Measurements from ENCODE around the gene ITFG1. TPM values are rescaled to one million over a fixed set of nuclear protein-coding genes. Genes with fewer than 3 reads are reported as not detected.

The ITFG1 gene
- total RNA-seq, 2 experiments from 2014 or later: 33.7 to 37.9 TPM

DNA sequence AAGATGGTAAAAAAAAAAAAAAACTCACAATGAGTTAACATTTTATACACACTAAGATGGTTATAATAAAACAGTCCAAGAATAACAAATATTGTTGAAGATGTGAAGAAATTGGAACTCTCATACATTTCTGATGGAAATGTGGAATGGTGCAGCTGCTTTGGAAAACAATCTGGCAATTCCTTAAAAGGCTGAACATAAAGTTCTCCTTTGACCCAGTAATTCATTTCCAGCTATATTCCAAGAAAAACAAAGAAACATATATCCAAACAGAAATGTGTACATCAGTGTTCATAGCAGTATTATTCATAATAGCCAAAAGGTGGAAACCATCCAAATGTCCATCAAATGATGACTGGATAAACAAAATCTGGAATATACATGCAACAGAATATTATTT, 219.8 kb downstream of the ITFG1 start:
- no peaks in the 10 kb centered on the region for H3K9me2 ChIP-seq (ENCODE audit: insufficient read depth, low read length)
- H3K36me3 ChIP-seq (ENCODE audit: insufficient read depth, low read length): no peaks in the 10 kb centered on the region
- no peak overlapping the region for H2AFZ ChIP-seq (ENCODE audit: low read length)
- no peak overlapping the region for H3K27ac ChIP-seq (ENCODE audit: low read depth, low read length, poor library complexity, severe bottlenecking)
- CTCF ChIA-PET (ENCODE audit: unreplicated experiment): no interaction called here
- intact Hi-C loops (cut with micrococcal nuclease; ENCODE audit: unreplicated experiment): no loop called here
- no peaks in the 10 kb centered on the region for H3K9me3 ChIP-seq (ENCODE audit: low read length)
- POLR2A ChIA-PET: interaction anchor here (0.6 to 0.7 kb wide), 2 partner anchors 79 to 699 kb away, joined by 3 read pairs; no protein-coding TSS in a partner anchor
- BruUV-seq (replicated peaks): no TSS peak
- H3K4me1 ChIP-seq (ENCODE audit: insufficient read depth, low read length, poor library complexity, severe bottlenecking): no peaks in the 10 kb centered on the region
- no peak overlapping the region for H3K4me3 ChIP-seq (ENCODE audit: low read depth, low read length, poor library complexity, severe bottlenecking)
- no peaks in the 10 kb centered on the region for H3K79me2 ChIP-seq (ENCODE audit: insufficient read depth, low read depth, low read length)
- H3K4me2 ChIP-seq (ENCODE audit: low read length): no peak overlapping the region
- no peaks in the 10 kb centered on the region for H4K20me1 ChIP-seq (ENCODE audit: insufficient read depth, low read length)
- no peak for TF ChIP-seq EZH2phosphoT487 (IDR thresholded peaks at IDR 0.05; ENCODE audit: borderline replicate concordance, low read depth, low read length)
- TF ChIP-seq, protein P1, sequence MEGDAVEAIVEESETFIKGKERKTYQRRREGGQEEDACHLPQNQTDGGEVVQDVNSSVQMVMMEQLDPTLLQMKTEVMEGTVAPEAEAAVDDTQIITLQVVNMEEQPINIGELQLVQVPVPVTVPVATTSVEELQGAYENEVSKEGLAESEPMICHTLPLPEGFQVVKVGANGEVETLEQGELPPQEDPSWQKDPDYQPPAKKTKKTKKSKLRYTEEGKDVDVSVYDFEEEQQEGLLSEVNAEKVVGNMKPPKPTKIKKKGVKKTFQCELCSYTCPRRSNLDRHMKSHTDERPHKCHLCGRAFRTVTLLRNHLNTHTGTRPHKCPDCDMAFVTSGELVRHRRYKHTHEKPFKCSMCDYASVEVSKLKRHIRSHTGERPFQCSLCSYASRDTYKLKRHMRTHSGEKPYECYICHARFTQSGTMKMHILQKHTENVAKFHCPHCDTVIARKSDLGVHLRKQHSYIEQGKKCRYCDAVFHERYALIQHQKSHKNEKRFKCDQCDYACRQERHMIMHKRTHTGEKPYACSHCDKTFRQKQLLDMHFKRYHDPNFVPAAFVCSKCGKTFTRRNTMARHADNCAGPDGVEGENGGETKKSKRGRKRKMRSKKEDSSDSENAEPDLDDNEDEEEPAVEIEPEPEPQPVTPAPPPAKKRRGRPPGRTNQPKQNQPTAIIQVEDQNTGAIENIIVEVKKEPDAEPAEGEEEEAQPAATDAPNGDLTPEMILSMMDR (conservative IDR thresholded peaks at IDR 0.05; ENCODE audit: low read length): no peak
- DNase-seq (ENCODE audit: low spot score): no peak

DNA sequence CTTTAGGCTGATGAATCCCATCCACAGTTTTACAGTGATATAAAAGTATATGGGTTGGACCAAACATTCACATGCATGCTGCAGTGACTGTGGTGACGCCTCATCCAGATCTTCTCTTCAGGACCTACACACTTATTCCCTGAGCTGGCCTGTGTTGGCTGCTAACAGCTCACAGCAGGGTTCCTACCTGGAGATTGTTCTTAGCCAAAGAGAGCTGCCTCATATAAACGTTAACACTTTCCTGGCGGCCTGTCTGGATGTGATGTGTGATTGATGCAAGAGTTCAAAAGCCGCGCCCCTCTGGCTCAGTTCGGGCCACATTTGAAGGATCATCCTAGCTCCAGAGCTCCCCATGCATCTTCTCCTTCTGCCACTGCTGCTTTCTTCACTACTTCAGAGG, 224.1 kb downstream of the ITFG1 start:
- BruUV-seq (replicated peaks): no TSS peak
- H3K4me2 ChIP-seq (ENCODE audit: low read length): no peak overlapping the region
- intact Hi-C loops (cut with micrococcal nuclease; ENCODE audit: unreplicated experiment): no loop called here

DNA sequence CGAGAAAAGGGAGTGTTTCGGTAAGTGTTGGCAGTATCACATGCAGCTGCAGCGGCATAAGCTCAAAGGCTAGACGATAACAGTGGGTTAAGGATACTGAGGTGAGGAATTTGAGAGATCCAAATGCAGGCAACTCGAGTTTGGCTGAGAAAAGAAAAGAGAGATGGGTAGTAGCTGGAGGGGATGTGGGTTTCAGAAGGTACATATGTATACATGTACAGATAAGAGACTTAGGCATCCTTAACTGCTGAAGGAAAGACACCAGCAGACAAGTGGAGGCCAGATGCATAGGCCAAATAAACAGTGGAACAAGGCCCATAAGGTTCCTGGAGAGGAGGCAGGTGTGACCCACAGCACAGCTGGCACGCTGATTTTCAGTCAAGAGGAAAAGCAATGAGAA, 230.6 kb downstream of the ITFG1 start:
- no TSS peak for BruUV-seq (replicated peaks)
- ChIA-PET CTCF (ENCODE audit: unreplicated experiment) (no interaction called here), POLR2A (no interaction called here)
- no peak overlapping the region for H3K27ac ChIP-seq (ENCODE audit: low read depth, low read length, poor library complexity, severe bottlenecking)
- no peak overlapping the region for H3K4me2 ChIP-seq (ENCODE audit: low read length)
- H3K9me2 ChIP-seq (ENCODE audit: insufficient read depth, low read length): no peaks in the 10 kb centered on the region
- H3K79me2 ChIP-seq (ENCODE audit: insufficient read depth, low read depth, low read length): no peaks in the 10 kb centered on the region
- TF ChIP-seq, protein P1 (conservative IDR thresholded peaks at IDR 0.05; ENCODE audit: low read length): no peak
- no peak for TF ChIP-seq EZH2phosphoT487 (IDR thresholded peaks at IDR 0.05; ENCODE audit: borderline replicate concordance, low read depth, low read length)
- H3K9me3 ChIP-seq (ENCODE audit: low read length): no peaks in the 10 kb centered on the region
- intact Hi-C loops (cut with micrococcal nuclease; ENCODE audit: unreplicated experiment): no loop called here
- H2AFZ ChIP-seq (ENCODE audit: low read length): no peak overlapping the region
- no peaks in the 10 kb centered on the region for H3K36me3 ChIP-seq (ENCODE audit: insufficient read depth, low read length)
- no peaks in the 10 kb centered on the region for H3K4me1 ChIP-seq (ENCODE audit: insufficient read depth, low read length, poor library complexity, severe bottlenecking)
- no peaks in the 10 kb centered on the region for H4K20me1 ChIP-seq (ENCODE audit: insufficient read depth, low read length)
- H3K4me3 ChIP-seq (ENCODE audit: low read depth, low read length, poor library complexity, severe bottlenecking): no peak overlapping the region
- no peak for DNase-seq (ENCODE audit: low spot score)

More for the DNA sequence above, 224.1 kb downstream of the ITFG1 start:
- CTCF ChIA-PET (ENCODE audit: unreplicated experiment): no interaction called here
- no peaks in the 10 kb centered on the region for H3K4me1 ChIP-seq (ENCODE audit: insufficient read depth, low read length, poor library complexity, severe bottlenecking)
- H3K27ac ChIP-seq (ENCODE audit: low read depth, low read length, poor library complexity, severe bottlenecking): no peak overlapping the region
- no peaks in the 10 kb centered on the region for H3K36me3 ChIP-seq (ENCODE audit: insufficient read depth, low read length)
- H2AFZ ChIP-seq (ENCODE audit: low read length): no peak overlapping the region
- no peaks in the 10 kb centered on the region for H4K20me1 ChIP-seq (ENCODE audit: insufficient read depth, low read length)
- no peak for DNase-seq (ENCODE audit: low spot score)
- H3K9me3 ChIP-seq (ENCODE audit: low read length): no peaks in the 10 kb centered on the region
- POLR2A ChIA-PET: interaction anchor here (0.6 kb wide), 2 partner anchors 33 to 741 kb away, joined by 3 to 4 read pairs; no protein-coding TSS in a partner anchor
- H3K9me2 ChIP-seq (ENCODE audit: insufficient read depth, low read length): no peaks in the 10 kb centered on the region
- H3K4me3 ChIP-seq (ENCODE audit: low read depth, low read length, poor library complexity, severe bottlenecking): no peak overlapping the region
- no peak for TF ChIP-seq EZH2phosphoT487 (IDR thresholded peaks at IDR 0.05; ENCODE audit: borderline replicate concordance, low read depth, low read length)
- TF ChIP-seq, protein P1 (conservative IDR thresholded peaks at IDR 0.05; ENCODE audit: low read length): no peak
- no peaks in the 10 kb centered on the region for H3K79me2 ChIP-seq (ENCODE audit: insufficient read depth, low read depth, low read length)

Data from OCI-LY7 (cell line).